Tibial nerve (tissue), 4 donors: Measurements from ENCODE around the gene VWF. TPM values are rescaled to one million over a fixed set of nuclear protein-coding genes. Genes with fewer than 3 reads are reported as not detected.

Source experiments
- DNase-seq, 2 donors: peaks; one replicate each; pipeline ENCODE4 v3.0.0-alpha.2; 2019; ENCODE audit warnings: low spot score in 2 of 2
- H3K27ac ChIP-seq, 4 donors: fragments of 200-600 bp; sonication (generic) in 3 of 4; one replicate each; pipeline ENCODE4 v1.5.1; 2017 to 2019; ENCODE audit warnings: mild to moderate bottlenecking in 1 of 4
- H3K27me3 ChIP-seq, 2 donors: fragments of 200-600 bp; sonication (generic) in 1 of 2; one replicate each; pipeline versions ENCODE4 v1.5.1 to v1.6.0; 2017 to 2019
- H3K36me3 ChIP-seq, 3 donors: fragments of 200-600 bp; sonication (generic); one replicate each; pipeline ENCODE4 v1.5.1; 2018 to 2019
- H3K4me1 ChIP-seq, 4 donors: fragments of 200-600 bp; sonication (generic) in 3 of 4; one replicate each; pipeline ENCODE4 v1.5.1; 2017 to 2019
- H3K4me3 ChIP-seq, 4 donors: fragments of 200-600 bp; sonication (generic) in 3 of 4; one replicate each; pipeline ENCODE4 v1.5.1; 2017 to 2019; ENCODE audit warnings: mild to moderate bottlenecking in 1 of 4, moderate library complexity in 1 of 4
- H3K9me3 ChIP-seq, 4 donors: fragments of 200-600 bp; sonication (generic) in 3 of 4; one replicate each; pipeline ENCODE4 v1.5.1; 2017 to 2019
- CTCF ChIP-seq, 5 experiments: fragments of 200-600 bp in 3 of 5; fragments of 450-650 bp in 2 of 5; sonication (generic) in 3 of 5; IDR thresholded peaks; one replicate each; pipeline ENCODE4 v1.5.1; 2016 to 2019; ENCODE audit warnings: antibody characterized with exemption in 5 of 5, mild to moderate bottlenecking in 3 of 5, moderate library complexity in 2 of 5
- EP300 ChIP-seq, 2 donors: sonication (generic); formaldehyde crosslinking; IDR thresholded peaks; one replicate each; pipeline ENCODE4 v1.6.1; 2017; ENCODE audit warnings: antibody characterized with exemption in 2 of 2, mild to moderate bottlenecking in 1 of 2
- POLR2A ChIP-seq, 2 donors: fragments of 450-650 bp; IDR thresholded peaks; one replicate each; pipeline ENCODE4 v1.6.1; 2017; ENCODE audit warnings: antibody characterized with exemption in 2 of 2, mild to moderate bottlenecking in 2 of 2, moderate library complexity in 2 of 2
- WGBS, 2 donors: methylation state at CpG; one replicate each; pipeline ENCODE4 v1.1.5; 2018; 5-methylcytosine and 5-hydroxymethylcytosine counted together
- total RNA-seq, 4 donors: library from RNA; depleted of rRNA; stranded (reverse); fragments of >200 nt; gene quantifications; one replicate each; pipeline ENCODE4 v1.1.0, GENCODE V29; 2016

Gene VWF
- total RNA-seq, 4 donors from 2014 or later: 82.7 to 311 (median 214) TPM

GRCh38 chr12:5984873-5985272 is 139.6 kb downstream of the VWF start:
- H3K36me3 ChIP-seq: peaks cover 0 to 18% (median 0%) of the 10 kb centered on the region in 3 donors
- H3K27me3 ChIP-seq: no peaks in the 10 kb centered on the region
- TF ChIP-seq POLR2A (IDR thresholded peaks at IDR 0.05): no peak
- no peak for TF ChIP-seq CTCF (IDR thresholded peaks at IDR 0.05)
- no peak for TF ChIP-seq EP300 (IDR thresholded peaks at IDR 0.05)
- H3K9me3 ChIP-seq: peaks cover 0 to 5% (median 0%) of the 10 kb centered on the region in 4 donors
- H3K27ac ChIP-seq: no peak overlapping the region
- DNase-seq: no peak
- H3K4me3 ChIP-seq: no peak overlapping the region
- WGBS, 2 donors: 63 to 75% methylated on average over 9 of the region's 9 CpGs
- H3K4me1 ChIP-seq: peaks cover 0 to 6% (median 0%) of the 10 kb centered on the region in 4 donors

- no peak for DNase-seq
- WGBS, 2 donors: 83 to 92% methylated on average over 4 of the region's 4 CpGs
- H3K4me1 ChIP-seq: no peaks in the 10 kb centered on the region
- H3K27me3 ChIP-seq: no peaks in the 10 kb centered on the region
- peaks cover 0 to 5% (median 0%) of the 10 kb centered on the region in 4 donors for H3K9me3 ChIP-seq
- no peak for TF ChIP-seq CTCF (IDR thresholded peaks at IDR 0.05)
- TF ChIP-seq POLR2A (IDR thresholded peaks at IDR 0.05): no peak
- no peak for TF ChIP-seq EP300 (IDR thresholded peaks at IDR 0.05)
- H3K36me3 ChIP-seq: peaks cover 0 to 18% (median 0%) of the 10 kb centered on the region in 3 donors
- H3K27ac ChIP-seq: no peak overlapping the region
- H3K4me3 ChIP-seq: no peak overlapping the region
These were observed 142.4 kb downstream of the VWF start for GRCh38 chr12:5982106-5982505.

- DNase-seq: no peak
- WGBS, 2 donors: 84 to 86% methylated on average over 6 of the region's 6 CpGs
- TF ChIP-seq POLR2A (IDR thresholded peaks at IDR 0.05): no peak
- no peak for TF ChIP-seq EP300 (IDR thresholded peaks at IDR 0.05)
- no peak for TF ChIP-seq CTCF (IDR thresholded peaks at IDR 0.05)
- Histone ChIP-seq H3K4me3 (no peak overlapping the region), H3K27ac (no peak overlapping the region), H3K9me3 (peaks cover 0 to 5% (median 0%) of the 10 kb centered on the region in 4 donors), H3K4me1 (no peaks in the 10 kb centered on the region), H3K36me3 (peaks cover 0 to 18% (median 0%) of the 10 kb centered on the region in 3 donors), H3K27me3 (no peaks in the 10 kb centered on the region)
These were observed 146.9 kb downstream of the VWF start for GRCh38 chr12:5977556-5977955.

GRCh38 chr12:5976711-5977110 is 147.8 kb downstream of the VWF start:
- no peak overlapping the region for H3K27ac ChIP-seq
- H3K4me1 ChIP-seq: no peaks in the 10 kb centered on the region
- peaks cover 0 to 11% (median 0%) of the 10 kb centered on the region in 3 donors for H3K36me3 ChIP-seq
- peaks cover 0 to 5% (median 0%) of the 10 kb centered on the region in 4 donors for H3K9me3 ChIP-seq
- TF ChIP-seq CTCF (IDR thresholded peaks at IDR 0.05) (no peak), EP300 (IDR thresholded peaks at IDR 0.05) (no peak), POLR2A (IDR thresholded peaks at IDR 0.05) (no peak)
- H3K4me3 ChIP-seq: no peak overlapping the region
- WGBS, 2 donors: 51 to 60% methylated on average over 6 of the region's 6 CpGs
- DNase-seq: peak in 1 of 2 donors; percentile 0
- H3K27me3 ChIP-seq: no peaks in the 10 kb centered on the region

GRCh38 chr12:5976196-5976595 is 148.3 kb downstream of the VWF start:
- WGBS, 2 donors: 79 to 88% methylated on average over 9 of the region's 9 CpGs

More at GRCh38 chr12:5976196-5976595, 148.3 kb downstream of the VWF start:
- no peak overlapping the region for H3K27ac ChIP-seq
- peak in 1 of 2 donors; percentile 1 for DNase-seq
- TF ChIP-seq POLR2A (IDR thresholded peaks at IDR 0.05) (no peak), EP300 (IDR thresholded peaks at IDR 0.05) (no peak), CTCF (IDR thresholded peaks at IDR 0.05) (no peak)
- no peak overlapping the region for H3K4me3 ChIP-seq
- peaks cover 0 to 9% (median 0%) of the 10 kb centered on the region in 3 donors for H3K36me3 ChIP-seq
- no peaks in the 10 kb centered on the region for H3K27me3 ChIP-seq
- peaks cover 0 to 5% (median 0%) of the 10 kb centered on the region in 4 donors for H3K9me3 ChIP-seq
- H3K4me1 ChIP-seq: no peaks in the 10 kb centered on the region
